Activated T-cell treated with anti-CD3 and anti-CD28 coated beads, Interleukin-2, amount 50 U/mL, for 24 hours (primary cell): ENCODE measurements around the gene CD209.

Experiments
- DNase-seq: peaks from one replicate; pipeline ENCODE4 v3.0.0-alpha.2; 2020
- H3K27ac Mint-ChIP-seq: 2 replicates; pipeline ENCODE4 v1.8.0; 2020; ENCODE audit warnings: mild to moderate bottlenecking, mixed read lengths
- H3K27me3 Mint-ChIP-seq: 2 replicates; pipeline ENCODE4 v1.8.0; 2020; ENCODE audit warnings: mixed read lengths
- H3K36me3 Mint-ChIP-seq: 2 replicates; pipeline ENCODE4 v1.8.0; 2020; ENCODE audit warnings: low read depth, mixed read lengths
- H3K4me1 Mint-ChIP-seq: 2 replicates; pipeline ENCODE4 v1.8.0; 2020; ENCODE audit warnings: low read depth, mixed read lengths
- H3K4me3 Mint-ChIP-seq: 2 replicates; pipeline ENCODE4 v1.8.0; 2020; ENCODE audit warnings: mild to moderate bottlenecking, moderate library complexity, mixed read lengths
- H3K9me3 Mint-ChIP-seq: 2 replicates; pipeline ENCODE4 v1.8.0; 2020; ENCODE audit warnings: mixed read lengths

The CD209 gene

GRCh38 chr19:7718668-7719067, 28.7 kb downstream of the CD209 start:
- Mint-ChIP-seq H3K27me3 (peaks cover 7% of the 10 kb centered on the region), H3K27ac (no peak overlapping the region), H3K9me3 (peaks cover 7% of the 10 kb centered on the region), H3K4me3 (no peak overlapping the region), H3K36me3 (no peaks in the 10 kb centered on the region), H3K4me1 (peaks cover 10% of the 10 kb centered on the region)
- no peak for DNase-seq

GRCh38 chr19:7716762-7717161, 30.6 kb downstream of the CD209 start:
- DNase-seq = no peak
- Mint-ChIP-seq H3K36me3 (no peaks in the 10 kb centered on the region), H3K9me3 (peaks cover 7% of the 10 kb centered on the region), H3K27ac (no peak overlapping the region), H3K27me3 (peaks cover 4% of the 10 kb centered on the region), H3K4me3 (no peak overlapping the region), H3K4me1 (peaks cover 10% of the 10 kb centered on the region)

GRCh38 chr19:7715671-7716070, 31.7 kb downstream of the CD209 start:
- peaks cover 4% of the 10 kb centered on the region for H3K27me3 Mint-ChIP-seq
- H3K36me3 Mint-ChIP-seq = no peaks in the 10 kb centered on the region
- peaks cover 7% of the 10 kb centered on the region for H3K9me3 Mint-ChIP-seq
- H3K4me3 Mint-ChIP-seq = no peak overlapping the region
- H3K27ac Mint-ChIP-seq = no peak overlapping the region
- H3K4me1 Mint-ChIP-seq = peaks cover 10% of the 10 kb centered on the region
- no peak for DNase-seq

GRCh38 chr19:7710616-7711015, 36.7 kb downstream of the CD209 start:
- no peak overlapping the region for H3K4me3 Mint-ChIP-seq

GRCh38 chr19:7709932-7710460, 37.3 kb downstream of the CD209 start:
- H3K4me3 Mint-ChIP-seq = no peak overlapping the region
- no peak overlapping the region for H3K27ac Mint-ChIP-seq
- peaks cover 28% of the 10 kb centered on the region for H3K4me1 Mint-ChIP-seq

More at GRCh38 chr19:7710616-7711015, 36.7 kb downstream of the CD209 start:
- DNase-seq = no peak
- H3K27ac Mint-ChIP-seq = no peak overlapping the region
- H3K9me3 Mint-ChIP-seq = no peaks in the 10 kb centered on the region
- no peaks in the 10 kb centered on the region for H3K36me3 Mint-ChIP-seq
- H3K4me1 Mint-ChIP-seq = peaks cover 22% of the 10 kb centered on the region
- no peaks in the 10 kb centered on the region for H3K27me3 Mint-ChIP-seq

GRCh38 chr19:7706955-7707456, 40.3 kb downstream of the CD209 start:
- H3K4me3 Mint-ChIP-seq = no peak overlapping the region
- H3K9me3 Mint-ChIP-seq = no peaks in the 10 kb centered on the region
- no peak for DNase-seq
- H3K4me1 Mint-ChIP-seq = peaks cover 39% of the 10 kb centered on the region
- no peak overlapping the region for H3K27ac Mint-ChIP-seq
- no peaks in the 10 kb centered on the region for H3K36me3 Mint-ChIP-seq
- peaks cover 3% of the 10 kb centered on the region for H3K27me3 Mint-ChIP-seq

More at GRCh38 chr19:7709932-7710460, 37.3 kb downstream of the CD209 start:
- H3K36me3 Mint-ChIP-seq = no peaks in the 10 kb centered on the region
- no peak for DNase-seq
- H3K27me3 Mint-ChIP-seq = no peaks in the 10 kb centered on the region
- no peaks in the 10 kb centered on the region for H3K9me3 Mint-ChIP-seq

GRCh38 chr19:7706188-7706954, 41.0 kb downstream of the CD209 start:
- H3K4me3 Mint-ChIP-seq = peak overlapping the region; percentile 62
- H3K4me1 Mint-ChIP-seq = peaks cover 40% of the 10 kb centered on the region
- H3K36me3 Mint-ChIP-seq = no peaks in the 10 kb centered on the region
- peaks cover 3% of the 10 kb centered on the region for H3K27me3 Mint-ChIP-seq
- no peaks in the 10 kb centered on the region for H3K9me3 Mint-ChIP-seq
- H3K27ac Mint-ChIP-seq = peak overlapping the region; percentile 88
- no peak for DNase-seq

GRCh38 chr19:7705387-7706187, 41.7 kb downstream of the CD209 start:
- peak overlapping the region; percentile 62 for H3K4me3 Mint-ChIP-seq
- peak overlapping the region; percentile 88 for H3K27ac Mint-ChIP-seq
- peak; percentile 77 for DNase-seq
- peaks cover 3% of the 10 kb centered on the region for H3K27me3 Mint-ChIP-seq
- H3K36me3 Mint-ChIP-seq = no peaks in the 10 kb centered on the region
- H3K4me1 Mint-ChIP-seq = peaks cover 40% of the 10 kb centered on the region
- no peaks in the 10 kb centered on the region for H3K9me3 Mint-ChIP-seq

- H3K27ac Mint-ChIP-seq = no peak overlapping the region
- peaks cover 6% of the 10 kb centered on the region for H3K27me3 Mint-ChIP-seq
- H3K36me3 Mint-ChIP-seq = no peaks in the 10 kb centered on the region
- no peak overlapping the region for H3K4me3 Mint-ChIP-seq
- no peaks in the 10 kb centered on the region for H3K9me3 Mint-ChIP-seq
- DNase-seq = no peak
- H3K4me1 Mint-ChIP-seq = peaks cover 48% of the 10 kb centered on the region
These were observed 42.9 kb downstream of the CD209 start for GRCh38 chr19:7704280-7705060.

- Mint-ChIP-seq H3K4me1 (peaks cover 58% of the 10 kb centered on the region), H3K27me3 (peaks cover 16% of the 10 kb centered on the region), H3K4me3 (no peak overlapping the region), H3K27ac (peak overlapping the region; percentile 9), H3K36me3 (no peaks in the 10 kb centered on the region), H3K9me3 (no peaks in the 10 kb centered on the region)
- DNase-seq = no peak
These were observed 44.0 kb downstream of the CD209 start for GRCh38 chr19:7703332-7703731.

- Mint-ChIP-seq H3K36me3 (no peaks in the 10 kb centered on the region), H3K27me3 (peaks cover 31% of the 10 kb centered on the region), H3K4me1 (peaks cover 57% of the 10 kb centered on the region), H3K4me3 (no peak within 1 kb of the TSS), H3K27ac (no peak within 1 kb of the TSS), H3K9me3 (no peaks in the 10 kb centered on the region)
- no peak for DNase-seq
These were observed 45.5 kb downstream of the CD209 start, which contains the start of gene FCER2 for GRCh38 chr19:7701654-7702457. Gene FCER2 (minus strand): TSS chr19:7702131. CDS start chr19:7699760, 2,371 bp downstream.

- H3K4me1 Mint-ChIP-seq = peaks cover 50% of the 10 kb centered on the region
- no peak overlapping the region for H3K27ac Mint-ChIP-seq
- H3K9me3 Mint-ChIP-seq = no peaks in the 10 kb centered on the region
These were observed 46.2 kb downstream of the CD209 start for GRCh38 chr19:7701049-7701653.

More at GRCh38 chr19:7701049-7701653, 46.2 kb downstream of the CD209 start:
- H3K36me3 Mint-ChIP-seq = no peaks in the 10 kb centered on the region
- H3K4me3 Mint-ChIP-seq = no peak overlapping the region
- H3K27me3 Mint-ChIP-seq = peaks cover 37% of the 10 kb centered on the region
- DNase-seq = no peak
